GM18907 (cell line): Measurements from ENCODE around the gene TOLLIP.
"Not testable (repeated sequence)": the region's sequence is repeated elsewhere in the genome, so short reads cannot be mapped to it uniquely, and the experiment has no call there.

Experiments used
- ATAC-seq: cut with Tn5 transposase; IDR thresholded peaks from one replicate; pipeline ENCODE4 v1.9.1; 2021; ENCODE audit warnings: mild to moderate bottlenecking, moderate library complexity; ENCODE audit not compliant: unreplicated experiment

TOLLIP gene

GRCh38 chr11:1344056-1344635, 34.7 kb upstream of the TOLLIP start:
- no peak for ATAC-seq

- ATAC-seq, result no peak
These were observed 34.1 kb upstream of the TOLLIP start for GRCh38 chr11:1343391-1344055.

GRCh38 chr11:1342946-1343345, 33.5 kb upstream of the TOLLIP start:
- ATAC-seq, result no peak

DNA sequence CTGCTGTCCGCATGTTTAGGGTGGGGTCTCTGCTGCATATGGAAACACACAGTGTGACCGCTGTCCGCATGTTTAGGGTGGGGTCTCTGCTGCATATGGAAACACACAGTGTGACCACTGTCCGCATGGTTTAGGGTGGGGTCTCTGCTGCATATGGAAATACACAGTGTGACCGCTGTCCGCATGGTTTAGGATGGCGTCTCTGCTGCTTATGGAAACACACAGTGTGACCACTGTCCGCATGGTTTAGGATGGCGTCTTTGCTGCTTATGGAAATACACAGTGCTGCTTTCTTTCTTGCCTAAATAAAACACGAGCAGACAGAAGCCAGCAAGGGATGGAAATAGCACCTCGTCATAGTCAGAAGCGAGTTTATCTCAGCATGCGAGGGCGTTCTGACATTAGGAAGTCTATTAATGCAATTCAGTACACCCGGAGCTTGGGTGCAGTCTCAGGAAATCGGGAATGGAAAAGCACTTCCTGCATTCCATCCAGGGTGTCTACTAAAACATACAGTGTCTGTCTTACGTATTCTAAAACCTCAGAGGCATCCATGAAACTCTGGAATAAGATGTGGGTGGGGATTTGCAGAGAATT, 32.6 kb upstream of the TOLLIP start:
- no peak for ATAC-seq

- ATAC-seq, result not testable (repeated sequence)
These were observed 31.8 kb upstream of the TOLLIP start for GRCh38 chr11:1341226-1341625.

GRCh38 chr11:1340111-1340510, 30.7 kb upstream of the TOLLIP start:
- no peak for ATAC-seq

GRCh38 chr11:1339066-1339675, 29.7 kb upstream of the TOLLIP start:
- ATAC-seq, result no peak

GRCh38 chr11:1338201-1339065, 29.0 kb upstream of the TOLLIP start:
- ATAC-seq, result no peak

- ATAC-seq, result no peak
These were observed 28.2 kb upstream of the TOLLIP start for GRCh38 chr11:1337647-1338007.

DNA sequence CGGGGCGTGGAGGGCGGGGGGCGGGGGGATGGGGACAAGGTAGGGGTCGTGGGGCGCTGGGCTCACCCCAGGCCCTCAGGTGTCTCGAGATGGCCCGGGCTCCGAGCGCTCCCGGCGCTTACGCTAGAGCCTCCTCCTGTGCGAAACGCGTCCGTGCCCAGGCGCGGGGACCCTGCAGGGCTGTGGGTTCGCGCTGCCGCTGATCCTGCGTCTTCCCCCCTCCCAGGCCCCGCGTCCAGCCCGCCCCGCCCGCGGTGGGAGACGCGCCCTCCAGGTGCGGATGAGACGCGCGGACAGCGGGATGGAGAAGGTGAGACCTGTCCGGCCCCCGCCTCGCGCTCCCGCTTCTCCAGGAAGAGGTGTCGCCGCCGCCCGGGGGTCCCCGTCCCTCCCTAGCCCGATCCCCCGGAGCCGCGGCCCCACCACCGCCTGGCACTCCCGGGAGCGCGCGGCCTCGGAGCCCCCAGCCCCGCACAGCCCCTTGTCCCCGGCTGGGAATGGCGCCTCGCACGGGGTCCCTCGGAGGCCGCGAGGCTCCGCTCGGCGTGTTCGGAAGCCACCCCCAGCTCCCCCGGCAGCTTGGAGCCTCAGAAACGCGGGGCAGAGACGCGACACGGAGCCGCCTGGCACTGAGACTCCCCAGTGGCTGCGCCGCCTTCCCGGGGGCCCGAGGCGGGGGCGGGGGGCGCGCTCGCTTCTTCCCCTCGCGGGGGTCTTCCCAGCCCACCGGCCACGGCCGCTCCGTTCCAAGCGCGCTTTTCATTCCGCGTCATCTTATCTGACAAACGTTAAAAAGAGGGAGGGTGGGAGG, 27.6 kb upstream of the TOLLIP start:
- ATAC-seq, result no peak

- no peak for ATAC-seq
These were observed 26.7 kb upstream of the TOLLIP start for GRCh38 chr11:1335811-1336761.

DNA sequence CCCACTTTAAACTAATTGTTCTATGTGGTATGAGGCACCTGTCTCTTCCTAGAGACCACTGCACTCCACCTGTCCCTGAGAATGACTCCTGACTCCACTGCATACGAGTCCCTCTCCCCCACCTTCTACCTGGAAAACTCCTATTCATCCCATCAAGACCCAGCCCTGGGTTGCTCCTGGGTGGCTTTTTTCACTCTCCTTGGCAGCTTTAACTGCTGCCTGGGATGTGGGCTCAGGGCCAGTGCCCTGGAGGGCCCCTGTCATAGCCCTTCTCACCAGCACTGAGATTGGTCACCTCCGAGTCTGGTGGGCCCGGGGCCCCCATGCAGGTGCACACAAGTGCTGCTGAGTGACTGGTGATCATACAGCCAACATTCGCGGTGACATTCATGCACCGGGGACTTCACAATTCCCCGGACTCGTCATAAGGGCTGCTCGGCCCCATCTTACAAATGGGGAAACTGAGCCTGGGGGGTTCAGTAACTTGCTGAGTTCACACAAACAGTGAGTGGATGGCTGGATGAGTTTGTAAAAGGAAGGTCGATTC, 25.9 kb upstream of the TOLLIP start:
- no peak for ATAC-seq

DNA sequence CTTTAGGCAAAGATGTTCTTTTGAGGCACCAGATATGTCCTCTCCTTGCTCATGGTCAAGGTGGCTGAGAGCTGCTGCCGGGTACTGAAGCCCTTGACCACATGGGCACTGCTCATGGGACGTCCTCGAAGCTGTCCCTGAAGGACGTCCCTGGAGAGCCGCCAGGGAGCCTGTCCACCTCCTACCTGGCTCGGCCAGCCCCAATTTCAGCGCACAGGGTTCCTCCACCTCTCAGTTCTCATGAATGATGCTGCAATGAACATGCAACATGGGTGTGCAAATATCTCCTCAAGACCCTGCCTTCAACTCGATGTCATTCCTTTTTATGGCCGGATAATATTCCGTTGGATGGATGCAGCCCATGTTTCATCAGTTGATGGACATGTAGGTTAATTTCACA, 24.4 kb upstream of the TOLLIP start:
- ATAC-seq, result no peak

- no peak for ATAC-seq
These were observed 23.8 kb upstream of the TOLLIP start for GRCh38 chr11:1333091-1333772.

GRCh38 chr11:1330473-1330872, 21.0 kb upstream of the TOLLIP start:
- ATAC-seq, result no peak

DNA sequence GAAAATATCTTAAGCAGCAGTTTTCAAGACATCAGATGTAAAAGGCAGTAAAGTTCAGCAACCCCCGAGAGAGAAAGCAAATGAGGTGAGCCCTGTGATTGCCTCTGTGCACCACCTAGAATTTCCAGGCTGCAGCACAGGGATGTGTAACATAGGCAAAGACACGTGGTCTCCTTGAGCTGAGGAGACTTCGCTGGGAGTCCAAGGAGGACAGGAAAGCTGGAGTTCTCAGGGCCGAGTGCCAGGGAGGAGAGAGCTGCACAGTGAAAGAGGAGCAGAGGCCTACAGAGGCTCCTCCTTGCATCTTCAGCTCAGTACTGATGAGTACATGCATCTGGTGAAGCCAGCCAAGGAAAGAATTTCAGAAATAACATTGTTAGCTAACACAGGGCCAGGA, 17.6 kb upstream of the TOLLIP start:
- ATAC-seq, result no peak

DNA sequence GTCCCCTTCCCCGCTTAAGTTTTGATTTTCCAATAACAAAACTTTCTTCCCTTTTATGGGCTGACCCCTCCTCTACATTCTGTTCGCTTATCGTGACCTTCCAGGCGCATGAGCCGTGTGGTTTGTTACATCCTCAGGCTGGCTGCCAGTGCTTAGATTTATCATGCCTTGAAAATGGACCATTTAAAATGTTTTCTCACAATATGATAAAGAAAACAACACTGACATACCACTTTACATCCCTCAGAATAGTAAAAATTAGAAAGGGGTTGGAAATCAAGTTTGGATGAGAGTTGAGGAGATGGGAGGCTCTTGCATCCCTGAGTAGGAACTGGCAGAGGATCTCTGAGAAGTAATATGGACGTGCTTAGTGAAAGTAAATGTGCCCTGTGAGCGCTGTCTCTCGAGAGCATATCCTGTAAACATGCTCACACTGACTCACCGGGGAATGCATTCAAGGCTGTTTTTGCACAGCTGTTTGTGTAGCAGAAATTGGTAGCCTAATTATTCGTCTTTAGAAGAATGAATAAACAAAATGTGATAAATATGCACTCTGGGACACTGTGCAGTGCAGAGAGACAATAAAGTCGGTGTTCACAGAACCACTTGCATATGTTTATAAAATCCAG, 17.1 kb upstream of the TOLLIP start:
- no peak for ATAC-seq

DNA sequence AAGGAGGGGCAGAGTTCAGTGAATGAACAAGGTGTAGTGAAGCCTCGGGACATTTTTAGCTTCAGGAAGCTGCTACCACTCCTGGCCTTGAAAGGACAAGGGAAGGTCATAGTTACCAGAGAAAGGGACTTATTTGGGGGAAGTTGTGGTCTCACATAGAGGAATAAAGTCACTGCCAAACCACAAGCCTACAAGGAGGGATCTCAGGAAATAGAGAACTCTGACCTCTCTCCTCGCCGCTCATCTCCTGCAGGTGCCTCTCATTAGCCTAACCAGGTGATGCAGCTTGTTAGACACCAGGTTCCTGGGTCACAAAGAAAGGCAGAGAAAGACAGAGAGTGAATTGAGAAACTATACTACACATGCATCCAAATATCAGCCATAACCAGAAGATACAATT, 14.3 kb upstream of the TOLLIP start:
- ATAC-seq, result no peak
